Upper lobe of left lung (tissue), 4 donors: ENCODE measurements around the gene SRY.

Experiments
- CTCF ChIP-seq, 6 experiments: fragments of 450-650 bp in 4 of 6; fragments of 200-600 bp in 2 of 6; sonication (generic) in 2 of 6; IDR thresholded peaks; one replicate each; pipeline ENCODE4 v1.5.1; 2016 to 2019; ENCODE audit warnings: antibody characterized with exemption in 6 of 6
- POLR2AphosphoS5 ChIP-seq, 2 donors: sonication (generic); formaldehyde crosslinking; IDR thresholded peaks; one replicate each; pipeline ENCODE4 v1.5.1; 2017; ENCODE audit warnings: antibody characterized with exemption in 2 of 2

GRCh38 chrY:2787600-2787999, at the start of gene SRY:
- TF ChIP-seq CTCF (IDR thresholded peaks at IDR 0.05) (no peak), POLR2AphosphoS5 (IDR thresholded peaks at IDR 0.05) (no peak)
